Smooth muscle cell (in vitro differentiated cells): ENCODE measurements around the gene RAB3A. TPM values are rescaled to one million over a fixed set of nuclear protein-coding genes. Genes with fewer than 3 reads are reported as not detected.

Experiments
- DNase-seq: peaks from one replicate; lab custom pipeline; 2025; ENCODE audit not compliant: unreplicated experiment; lab: John Stamatoyannopoulos, UW
- H2AFZ ChIP-seq: fragments of 200-600 bp; sonication (generic); 2 replicates; pipeline ENCODE4 v1.6.0; 2016; ENCODE audit warnings: antibody characterized with exemption, low read depth, mild to moderate bottlenecking
- H3F3A ChIP-seq: fragments of 200-600 bp; sonication (generic); 2 replicates; pipeline ENCODE4 v1.6.0; 2017; ENCODE audit warnings: antibody characterized with exemption, low read depth
- H3K27ac ChIP-seq: fragments of 200-600 bp; sonication (generic); 2 replicates; pipeline ENCODE4 v1.5.1; 2016; ENCODE audit warnings: low read depth, mild to moderate bottlenecking
- H3K27me3 ChIP-seq: fragments of 200-600 bp; sonication (generic); 2 replicates; pipeline ENCODE4 v1.6.1; 2016; ENCODE audit warnings: low read depth, mild to moderate bottlenecking
- H3K36me3 ChIP-seq: fragments of 200-600 bp; sonication (generic); 2 replicates; pipeline ENCODE4 v1.5.1; 2016; ENCODE audit warnings: low read depth
- H3K4me1 ChIP-seq: fragments of 200-600 bp; sonication (generic); 2 replicates; pipeline ENCODE4 v1.5.1; 2016; ENCODE audit warnings: low read depth
- H3K4me2 ChIP-seq: fragments of 200-600 bp; sonication (generic); 2 replicates; pipeline ENCODE4 v1.6.0; 2016; ENCODE audit warnings: mild to moderate bottlenecking
- H3K4me3 ChIP-seq: fragments of 200-600 bp; sonication (generic); 2 replicates; pipeline ENCODE4 v1.5.1; 2016; ENCODE audit warnings: mild to moderate bottlenecking
- H3K79me2 ChIP-seq: fragments of 200-600 bp; sonication (generic); 2 replicates; pipeline ENCODE4 v1.6.0; 2016; ENCODE audit warnings: low read depth, mild to moderate bottlenecking
- H3K9ac ChIP-seq: fragments of 200-600 bp; sonication (generic); 2 replicates; pipeline ENCODE4 v1.6.0; 2016; ENCODE audit warnings: low read depth
- H3K9me3 ChIP-seq: fragments of 200-600 bp; sonication (generic); replicated peaks from 2 replicates; pipeline ENCODE4 v1.5.1; 2016; ENCODE audit warnings: low read depth
- H4K20me1 ChIP-seq: fragments of 200-600 bp; sonication (generic); 2 replicates; pipeline ENCODE4 v1.6.0; 2016; ENCODE audit warnings: low read depth
- WGBS: methylation state at CpG from one replicate; pipeline ENCODE4 v1.1.7; 2016; ENCODE audit warnings: low lambda C conversion rate; 5-methylcytosine and 5-hydroxymethylcytosine counted together
- polyA plus RNA-seq: library from polyadenylated mRNA; unstranded; fragments of >200 nt; fragmentation: Nextera tagmentation; extraction: Ambion mirVana; gene quantifications from 2 replicates; pipeline ENCODE4 v1.2.1, GENCODE V29; 2016
- small RNA-seq: library from RNA; depleted of rRNA; stranded (forward); fragments of <200 nt; gene quantifications from one replicate; pipeline ENCODE3, GENCODE V24; 2014
- total RNA-seq: library from RNA; depleted of rRNA; stranded (reverse); fragments of >200 nt; gene quantifications from 2 replicates; pipeline ENCODE4 v1.2.3, GENCODE V29; 2014
- TF ChIP-seq, protein P1 (sequence below): fragments of 200-600 bp; sonication (generic); IDR thresholded peaks from 2 replicates; pipeline ENCODE4 v1.5.1; 2017; ENCODE audit warnings: borderline replicate concordance, mild to moderate bottlenecking, antibody characterized with exemption; ENCODE audit not compliant: insufficient read depth, poor library complexity, severe bottlenecking

RAB3A gene
- total and polyA plus RNA-seq, 2 experiments from 2014 or later: 3.7 to 4.9 TPM

GRCh38 chr19:18149596-18149975, 54.3 kb downstream of the RAB3A start:
- no peak overlapping the region for H3K9ac ChIP-seq
- H3F3A ChIP-seq: peaks cover 5% of the 10 kb centered on the region
- H3K4me1 ChIP-seq: peaks cover 9% of the 10 kb centered on the region
- H3K9me3 ChIP-seq: no peaks in the 10 kb centered on the region
- H4K20me1 ChIP-seq: peaks cover 10% of the 10 kb centered on the region
- H3K27me3 ChIP-seq: no peaks in the 10 kb centered on the region
- H3K4me3 ChIP-seq: no peak overlapping the region
- 92% methylated on average over 16 of the region's 16 CpGs for WGBS
- H2AFZ ChIP-seq: no peak overlapping the region
- H3K36me3 ChIP-seq: no peaks in the 10 kb centered on the region
- DNase-seq: no peak
- no peak overlapping the region for H3K27ac ChIP-seq
- H3K79me2 ChIP-seq: peaks cover 13% of the 10 kb centered on the region
- H3K4me2 ChIP-seq: no peak overlapping the region
- TF ChIP-seq, protein P1, sequence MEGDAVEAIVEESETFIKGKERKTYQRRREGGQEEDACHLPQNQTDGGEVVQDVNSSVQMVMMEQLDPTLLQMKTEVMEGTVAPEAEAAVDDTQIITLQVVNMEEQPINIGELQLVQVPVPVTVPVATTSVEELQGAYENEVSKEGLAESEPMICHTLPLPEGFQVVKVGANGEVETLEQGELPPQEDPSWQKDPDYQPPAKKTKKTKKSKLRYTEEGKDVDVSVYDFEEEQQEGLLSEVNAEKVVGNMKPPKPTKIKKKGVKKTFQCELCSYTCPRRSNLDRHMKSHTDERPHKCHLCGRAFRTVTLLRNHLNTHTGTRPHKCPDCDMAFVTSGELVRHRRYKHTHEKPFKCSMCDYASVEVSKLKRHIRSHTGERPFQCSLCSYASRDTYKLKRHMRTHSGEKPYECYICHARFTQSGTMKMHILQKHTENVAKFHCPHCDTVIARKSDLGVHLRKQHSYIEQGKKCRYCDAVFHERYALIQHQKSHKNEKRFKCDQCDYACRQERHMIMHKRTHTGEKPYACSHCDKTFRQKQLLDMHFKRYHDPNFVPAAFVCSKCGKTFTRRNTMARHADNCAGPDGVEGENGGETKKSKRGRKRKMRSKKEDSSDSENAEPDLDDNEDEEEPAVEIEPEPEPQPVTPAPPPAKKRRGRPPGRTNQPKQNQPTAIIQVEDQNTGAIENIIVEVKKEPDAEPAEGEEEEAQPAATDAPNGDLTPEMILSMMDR: no peak

DNA sequence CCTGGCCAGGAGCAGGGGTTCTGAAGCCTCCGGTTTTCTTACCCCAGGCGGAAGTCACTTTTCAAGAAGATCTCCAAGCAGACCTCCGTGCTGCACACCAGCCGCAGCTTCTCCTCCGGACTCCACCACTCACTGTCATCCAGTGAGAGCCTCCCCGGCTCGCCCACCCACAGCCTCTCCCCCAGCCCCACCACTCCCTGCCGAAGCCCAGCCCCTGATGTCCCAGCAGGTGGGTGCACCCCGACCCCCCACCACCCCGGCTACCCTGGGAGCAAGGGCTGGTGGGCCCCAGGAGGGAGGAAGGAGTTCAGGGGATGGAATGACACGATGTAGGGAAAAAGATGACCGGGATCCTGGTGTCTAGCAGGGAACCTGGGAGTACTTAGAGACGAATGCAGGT, 56.4 kb downstream of the RAB3A start:
- H3K4me3 ChIP-seq: no peak overlapping the region
- WGBS: 97% methylated on average over 13 of the region's 13 CpGs
- H3K4me1 ChIP-seq: no peaks in the 10 kb centered on the region
- no peaks in the 10 kb centered on the region for H3K79me2 ChIP-seq
- no peak overlapping the region for H3K9ac ChIP-seq
- no peak overlapping the region for H3K27ac ChIP-seq
- TF ChIP-seq, protein P1: no peak
- no peaks in the 10 kb centered on the region for H4K20me1 ChIP-seq
- H3K36me3 ChIP-seq: no peaks in the 10 kb centered on the region
- H3K9me3 ChIP-seq: no peaks in the 10 kb centered on the region
- no peak overlapping the region for H2AFZ ChIP-seq
- DNase-seq: no peak
- H3K27me3 ChIP-seq: no peaks in the 10 kb centered on the region
- no peak overlapping the region for H3K4me2 ChIP-seq
- peaks cover 5% of the 10 kb centered on the region for H3F3A ChIP-seq

Small RNA genes lying within 50 kb of the gene (small RNA-seq; reads per million reads assigned to genes)
- gene IFI30: not detected

Other genes starting within 250 kb of the RAB3A start
- gene KCNN1, start 236.9 kb downstream of the RAB3A start, total RNA-seq: 0.22 and 5.3 TPM in 2 replicates
- gene KCNN1, start 236.9 kb downstream of the RAB3A start, polyA plus RNA-seq: 4.2 and 4.6 TPM in 2 replicates
- gene ARRDC2, start 195.9 kb downstream of the RAB3A start, total RNA-seq: 3.5 and 4.4 TPM in 2 replicates
- 4.3 and 6.5 TPM in 2 replicates for gene ARRDC2, start 195.9 kb downstream of the RAB3A start, polyA plus RNA-seq
- not detected in 2 replicates for gene IL12RB1, start 117.1 kb downstream of the RAB3A start, total RNA-seq
- not detected in 2 replicates for gene IL12RB1, start 117.1 kb downstream of the RAB3A start, polyA plus RNA-seq
- gene MAST3, start 106.3 kb downstream of the RAB3A start, total RNA-seq: 3.6 and 4.3 TPM in 2 replicates
- 4.3 and 10.3 TPM in 2 replicates for gene MAST3, start 106.3 kb downstream of the RAB3A start, polyA plus RNA-seq
- 22.2 and 22.9 TPM in 2 replicates for gene PIK3R2, start 50.9 kb downstream of the RAB3A start, total RNA-seq
- gene PIK3R2, start 50.9 kb downstream of the RAB3A start, polyA plus RNA-seq: 37.1 and 50.1 TPM in 2 replicates
- gene IFI30, start 30.2 kb downstream of the RAB3A start, total RNA-seq: 0.67 and 2.9 TPM in 2 replicates
- 0.64 and 0.87 TPM in 2 replicates for gene IFI30, start 30.2 kb downstream of the RAB3A start, polyA plus RNA-seq
- gene MPV17L2, start 10.8 kb downstream of the RAB3A start, total RNA-seq: 11.6 and 13.1 TPM in 2 replicates
- gene MPV17L2, start 10.8 kb downstream of the RAB3A start, polyA plus RNA-seq: 27.1 and 28.7 TPM in 2 replicates
- 1.1 and 3.1 TPM in 2 replicates for gene PDE4C, start 22.4 kb upstream of the RAB3A start, total RNA-seq
- 1.7 and 1.9 TPM in 2 replicates for gene PDE4C, start 22.4 kb upstream of the RAB3A start, polyA plus RNA-seq
- 3.9 and 4.9 TPM in 2 replicates for gene IQCN, start 70.4 kb upstream of the RAB3A start, total RNA-seq
- 2.5 and 5.8 TPM in 2 replicates for gene IQCN, start 70.4 kb upstream of the RAB3A start, polyA plus RNA-seq
- gene JUND, start 77.6 kb upstream of the RAB3A start, total RNA-seq: 79.9 and 164 TPM in 2 replicates
- 464 and 497 TPM in 2 replicates for gene JUND, start 77.6 kb upstream of the RAB3A start, polyA plus RNA-seq
- 116 and 121 TPM in 2 replicates for gene LSM4, start 119.0 kb upstream of the RAB3A start, total RNA-seq
- gene LSM4, start 119.0 kb upstream of the RAB3A start, polyA plus RNA-seq: 156 and 177 TPM in 2 replicates
- 11.1 and 11.7 TPM in 2 replicates for gene PGPEP1, start 136.6 kb upstream of the RAB3A start, total RNA-seq
- gene PGPEP1, start 136.6 kb upstream of the RAB3A start, polyA plus RNA-seq: 4.5 and 8.7 TPM in 2 replicates
- 18.8 and 30.9 TPM in 2 replicates for gene GDF15, start 182.1 kb upstream of the RAB3A start, total RNA-seq
- 40.4 and 42.8 TPM in 2 replicates for gene GDF15, start 182.1 kb upstream of the RAB3A start, polyA plus RNA-seq
- gene LRRC25, start 193.6 kb upstream of the RAB3A start, total RNA-seq: 0.67 TPM in 1 of 2 replicates, not detected in the other
- gene LRRC25, start 193.6 kb upstream of the RAB3A start, polyA plus RNA-seq: 0.34 TPM in 1 of 2 replicates, not detected in the other
- gene SSBP4, start 215.4 kb upstream of the RAB3A start, total RNA-seq: 36.0 and 44.1 TPM in 2 replicates
- 124 and 133 TPM in 2 replicates for gene SSBP4, start 215.4 kb upstream of the RAB3A start, polyA plus RNA-seq
- gene ISYNA1, start 234.1 kb upstream of the RAB3A start, total RNA-seq: 16.4 and 60.1 TPM in 2 replicates
- gene ISYNA1, start 234.1 kb upstream of the RAB3A start, polyA plus RNA-seq: 56.9 and 89.5 TPM in 2 replicates